HepG2 (cell line): ENCODE measurements around the gene CCDC6. TPM values are rescaled to one million over a fixed set of nuclear protein-coding genes. Genes with fewer than 3 reads are reported as not detected.

Source experiments
- ARNTL ChIP-seq: sonication (generic); formaldehyde crosslinking; IDR thresholded peaks from 2 replicates; pipeline ENCODE4 v1.4.0; 2020; ENCODE audit warnings: mild to moderate bottlenecking, missing genetic modification reagents
- ATF6 ChIP-seq: sonication (generic); formaldehyde crosslinking; conservative IDR thresholded peaks from 2 replicates; pipeline ENCODE4 v1.4.0; 2020; ENCODE audit warnings: missing genetic modification reagents
- HDAC6 ChIP-seq: fragments of 200-600 bp; sonication (generic); IDR thresholded peaks from 2 replicates; pipeline ENCODE4 v1.7.0; 2017; ENCODE audit warnings: mild to moderate bottlenecking, antibody characterized with exemption, low read length, low read depth
- KLF12 ChIP-seq: sonication (generic); formaldehyde crosslinking; IDR thresholded peaks from 2 replicates; pipeline ENCODE4 v1.4.0; 2020; ENCODE audit warnings: missing genetic modification reagents, borderline replicate concordance
- MIXL1 ChIP-seq: IDR thresholded peaks from 2 replicates; pipeline ENCODE4 v1.6.1; 2016
- MYNN ChIP-seq: sonication (generic); formaldehyde crosslinking; IDR thresholded peaks from 2 replicates; pipeline ENCODE4 v1.4.0; 2020; ENCODE audit warnings: mild to moderate bottlenecking, low read depth, missing genetic modification reagents
- NPAS2 ChIP-seq: sonication (generic); formaldehyde crosslinking; IDR thresholded peaks from 2 replicates; pipeline ENCODE4 v1.8.0; 2022; ENCODE audit warnings: mild to moderate bottlenecking, missing genetic modification reagents, borderline replicate concordance
- SIN3B ChIP-seq: fragments of 150-350 bp; IDR thresholded peaks from 2 replicates; pipeline ENCODE4 v1.6.1; 2014; ENCODE audit warnings: low read length
- STAT5B ChIP-seq: sonication (generic); formaldehyde crosslinking; IDR thresholded peaks from 2 replicates; pipeline ENCODE4 v1.4.0; 2020; ENCODE audit warnings: missing genetic modification reagents
- ZKSCAN1 ChIP-seq: fragments of 150-350 bp; IDR thresholded peaks from 2 replicates; pipeline ENCODE4 v1.6.1; 2014; ENCODE audit warnings: low read length
- ZNF282 ChIP-seq: fragments of 450-650 bp; IDR thresholded peaks from 2 replicates; pipeline ENCODE4 v1.6.1; 2018; ENCODE audit not compliant: partially characterized antibody
- ZNF512B ChIP-seq: sonication (generic); formaldehyde crosslinking; IDR thresholded peaks from 2 replicates; pipeline ENCODE4 v1.5.1; 2020; ENCODE audit warnings: missing genetic modification reagents, mild to moderate bottlenecking, borderline replicate concordance
- ZNF577 ChIP-seq: sonication (generic); formaldehyde crosslinking; IDR thresholded peaks from 2 replicates; pipeline ENCODE4 v1.4.0; 2020; ENCODE audit warnings: mild to moderate bottlenecking, low read depth, missing genetic modification reagents, borderline replicate concordance
- ZNF615 ChIP-seq: sonication (generic); formaldehyde crosslinking; IDR thresholded peaks from 2 replicates; pipeline ENCODE4 v1.5.0; 2020; ENCODE audit warnings: mild to moderate bottlenecking, missing genetic modification reagents, borderline replicate concordance
- ZNF749 ChIP-seq: sonication (generic); formaldehyde crosslinking; IDR thresholded peaks from 2 replicates; pipeline ENCODE4 v1.8.0; 2022; ENCODE audit warnings: mild to moderate bottlenecking, missing genetic modification reagents, moderate library complexity, borderline replicate concordance
- ZNF800 ChIP-seq: sonication (generic); formaldehyde crosslinking; IDR thresholded peaks from 2 replicates; pipeline ENCODE4 v1.4.0; 2020; ENCODE audit warnings: missing genetic modification reagents
- polyA plus RNA-seq, 8 experiments: library from polyadenylated mRNA; depleted of rRNA in 3 of 8; stranded (reverse) in 7 of 8; unstranded in 1 of 8; fragments of >200 nt; fragmentation: Illumina TruSeq in 4 of 8; extraction: Trizol in 4 of 8; gene quantifications; 2 replicates each; pipeline versions ENCODE4 v1.2.1 to v1.2.3, GENCODE V29; 2011 to 2016; ENCODE audit warnings: low read depth in 4 of 8, missing spikeins in 1 of 8, mixed read lengths in 1 of 8; ENCODE audit not compliant: insufficient read depth in 1 of 8
- total RNA-seq, 5 experiments: library from RNA; depleted of rRNA; stranded (reverse); fragments of >200 nt; fragmentation: Illumina TruSeq; extraction: Trizol; gene quantifications; 2 replicates each; pipeline ENCODE4 v1.2.3, GENCODE V29; 2016; ENCODE audit warnings: low read depth in 1 of 5
- TF ChIP-seq, protein P1 (sequence below): sonication (generic); formaldehyde crosslinking; IDR thresholded peaks from 2 replicates; pipeline ENCODE4 v1.4.0; 2020; ENCODE audit warnings: missing genetic modification reagents, borderline replicate concordance
- TF ChIP-seq, protein P2 (sequence below): IDR thresholded peaks from 2 replicates; pipeline ENCODE4 v1.6.1; 2016; ENCODE audit warnings: low read depth, borderline replicate concordance

Gene CCDC6
- total and polyA plus RNA-seq, 2 of the 13 experiments (the other 11 are each of a cell fraction or from before 2014, with no cell fraction given) = 17.9 to 18.3 TPM

- TF ChIP-seq, protein P1, sequence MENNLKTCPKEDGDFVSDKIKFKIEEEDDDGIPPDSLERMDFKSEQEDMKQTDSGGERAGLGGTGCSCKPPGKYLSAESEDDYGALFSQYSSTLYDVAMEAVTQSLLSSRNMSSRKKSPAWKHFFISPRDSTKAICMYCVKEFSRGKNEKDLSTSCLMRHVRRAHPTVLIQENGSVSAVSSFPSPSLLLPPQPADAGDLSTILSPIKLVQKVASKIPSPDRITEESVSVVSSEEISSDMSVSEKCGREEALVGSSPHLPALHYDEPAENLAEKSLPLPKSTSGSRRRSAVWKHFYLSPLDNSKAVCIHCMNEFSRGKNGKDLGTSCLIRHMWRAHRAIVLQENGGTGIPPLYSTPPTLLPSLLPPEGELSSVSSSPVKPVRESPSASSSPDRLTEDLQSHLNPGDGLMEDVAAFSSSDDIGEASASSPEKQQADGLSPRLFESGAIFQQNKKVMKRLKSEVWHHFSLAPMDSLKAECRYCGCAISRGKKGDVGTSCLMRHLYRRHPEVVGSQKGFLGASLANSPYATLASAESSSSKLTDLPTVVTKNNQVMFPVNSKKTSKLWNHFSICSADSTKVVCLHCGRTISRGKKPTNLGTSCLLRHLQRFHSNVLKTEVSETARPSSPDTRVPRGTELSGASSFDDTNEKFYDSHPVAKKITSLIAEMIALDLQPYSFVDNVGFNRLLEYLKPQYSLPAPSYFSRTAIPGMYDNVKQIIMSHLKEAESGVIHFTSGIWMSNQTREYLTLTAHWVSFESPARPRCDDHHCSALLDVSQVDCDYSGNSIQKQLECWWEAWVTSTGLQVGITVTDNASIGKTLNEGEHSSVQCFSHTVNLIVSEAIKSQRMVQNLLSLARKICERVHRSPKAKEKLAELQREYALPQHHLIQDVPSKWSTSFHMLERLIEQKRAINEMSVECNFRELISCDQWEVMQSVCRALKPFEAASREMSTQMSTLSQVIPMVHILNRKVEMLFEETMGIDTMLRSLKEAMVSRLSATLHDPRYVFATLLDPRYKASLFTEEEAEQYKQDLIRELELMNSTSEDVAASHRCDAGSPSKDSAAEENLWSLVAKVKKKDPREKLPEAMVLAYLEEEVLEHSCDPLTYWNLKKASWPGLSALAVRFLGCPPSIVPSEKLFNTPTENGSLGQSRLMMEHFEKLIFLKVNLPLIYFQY (CRISPR knock-in tag) = no peak
- TF ChIP-seq ARNTL (peak; percentile 98), MIXL1 (CRISPR knock-in tag) (no peak), ZNF512B (peak; percentile 51; the same call in 1 of the 2 replicates), NPAS2 (CRISPR knock-in tag) (peak; percentile 95; the same call in 1 of the 2 replicates), ZNF800 (peak; percentile 76; the same call in 1 of the 2 replicates), KLF12 (CRISPR knock-in tag) (peak; percentile 88; the same call in 1 of the 2 replicates), ZNF749 (peak; percentile 79; the same call in 1 of the 2 replicates), STAT5B (CRISPR knock-in tag) (no peak), ZKSCAN1 (0 out of 2 replicates have a peak, but pooled peaks have one; percentile 18), ZNF615 (no peak), SIN3B (no peak), MYNN (CRISPR knock-in tag) (peak; percentile 71; the same call in 1 of the 2 replicates), HDAC6 (no peak), ATF6 (no peak), ZNF282 (no peak), ZNF577 (no peak)
- TF ChIP-seq, protein P2, sequence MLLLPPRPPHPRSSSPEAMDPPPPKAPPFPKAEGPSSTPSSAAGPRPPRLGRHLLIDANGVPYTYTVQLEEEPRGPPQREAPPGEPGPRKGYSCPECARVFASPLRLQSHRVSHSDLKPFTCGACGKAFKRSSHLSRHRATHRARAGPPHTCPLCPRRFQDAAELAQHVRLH = peak; percentile 69; the same call in 1 of the 2 replicates
Observed at GRCh38 chr10:59906417-59907202, at the start of gene CCDC6 (continued).
